HG03460 (cell line): ENCODE data around the gene NF2.

ENCODE experiments used
- ATAC-seq: cut with Tn5 transposase; IDR thresholded peaks from one replicate; pipeline ENCODE4 v1.9.1; 2021; ENCODE audit not compliant: unreplicated experiment

Gene NF2

GRCh38 chr22:29740216-29740615 lies 136.8 kb downstream of the NF2 start:
- no peak for ATAC-seq

GRCh38 chr22:29741926-29742325 lies 138.5 kb downstream of the NF2 start:
- ATAC-seq, result no peak

GRCh38 chr22:29742326-29742725 lies 138.9 kb downstream of the NF2 start:
- no peak for ATAC-seq

GRCh38 chr22:29744902-29745301 lies 141.5 kb downstream of the NF2 start:
- no peak for ATAC-seq

GRCh38 chr22:29747832-29748231 lies 144.4 kb downstream of the NF2 start:
- no peak for ATAC-seq
